Epithelial cell of prostate (primary cell): Measurements from ENCODE around the gene RNF31.

Experiments
- DNase-seq: peaks from one replicate; pipeline ENCODE4 v3.0.0-alpha.2; 2011; ENCODE audit warnings: low read depth, low spot score
- H3K27ac ChIP-seq: fragments of 450-650 bp; 2 replicates; pipeline ENCODE4 v1.5.1; 2017; ENCODE audit warnings: mild to moderate bottlenecking

Gene RNF31

DNA sequence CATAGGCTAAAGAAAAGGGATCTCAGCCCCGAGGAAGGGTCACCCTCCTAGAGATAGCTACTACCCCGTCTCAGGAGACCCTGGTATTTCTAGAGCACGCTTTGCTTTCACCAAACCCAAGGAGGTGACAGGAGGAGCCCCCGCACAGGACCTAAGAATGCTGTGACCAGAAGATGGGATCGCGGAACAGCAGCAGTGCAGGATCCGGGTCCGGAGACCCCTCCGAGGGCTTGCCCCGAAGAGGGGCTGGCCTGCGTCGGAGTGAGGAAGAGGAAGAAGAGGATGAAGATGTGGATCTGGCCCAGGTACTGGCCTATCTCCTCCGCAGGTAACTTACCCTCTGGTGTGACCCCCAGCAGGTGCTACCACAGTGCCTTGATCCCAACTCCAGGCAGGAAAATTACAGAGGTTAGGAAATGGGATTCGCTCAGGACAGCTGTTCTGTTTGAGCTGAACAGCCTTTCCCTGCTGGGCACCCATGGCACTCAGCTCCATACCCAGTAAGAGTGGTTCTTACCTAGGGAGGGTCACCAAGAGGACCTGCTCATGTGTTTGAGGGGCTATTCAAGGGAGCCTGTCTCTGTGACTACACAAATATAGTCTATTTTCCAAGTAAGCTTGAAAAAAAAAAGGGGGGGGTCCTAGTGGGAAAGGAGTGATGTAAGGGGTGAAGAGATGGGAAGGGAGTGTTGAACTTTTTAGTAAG lies 31.7 kb upstream of the RNF31 start:
- DNase-seq: no peak
- peak overlapping the region; percentile 97 for H3K27ac ChIP-seq

DNA sequence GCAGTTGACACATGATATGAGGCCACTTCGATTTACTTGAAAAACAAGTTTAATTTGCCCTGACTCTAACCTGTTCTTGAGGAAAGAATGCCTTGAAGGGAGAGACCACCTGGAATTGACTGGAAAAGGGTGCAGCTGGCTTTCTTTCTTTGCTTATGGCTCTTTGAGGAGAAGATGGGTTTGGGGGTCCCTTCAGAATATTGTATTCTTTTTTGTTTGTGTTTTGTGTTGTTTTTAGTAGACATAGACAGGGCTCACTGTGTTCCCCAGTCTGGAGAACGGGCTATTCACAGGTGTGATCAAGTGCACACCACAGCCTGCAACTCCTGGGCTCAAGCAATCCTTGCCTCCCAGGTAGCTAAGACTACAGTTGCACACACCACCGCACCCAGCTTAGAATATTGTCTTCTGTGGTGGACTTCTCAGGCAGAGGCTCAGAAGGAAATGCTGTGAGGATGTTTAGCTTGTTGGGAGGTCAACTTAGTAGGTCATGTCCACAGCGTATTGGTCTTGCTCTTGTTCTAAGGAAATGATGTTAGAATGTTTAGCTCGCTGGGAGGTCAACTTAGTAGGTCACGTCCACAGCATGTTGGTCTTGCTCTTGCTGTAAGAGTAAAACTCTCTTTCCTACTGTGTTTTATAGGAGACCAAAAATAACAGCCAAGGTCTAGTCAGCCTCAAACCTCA lies 31.0 kb upstream of the RNF31 start:
- H3K27ac ChIP-seq: no peak overlapping the region
- no peak for DNase-seq

DNA sequence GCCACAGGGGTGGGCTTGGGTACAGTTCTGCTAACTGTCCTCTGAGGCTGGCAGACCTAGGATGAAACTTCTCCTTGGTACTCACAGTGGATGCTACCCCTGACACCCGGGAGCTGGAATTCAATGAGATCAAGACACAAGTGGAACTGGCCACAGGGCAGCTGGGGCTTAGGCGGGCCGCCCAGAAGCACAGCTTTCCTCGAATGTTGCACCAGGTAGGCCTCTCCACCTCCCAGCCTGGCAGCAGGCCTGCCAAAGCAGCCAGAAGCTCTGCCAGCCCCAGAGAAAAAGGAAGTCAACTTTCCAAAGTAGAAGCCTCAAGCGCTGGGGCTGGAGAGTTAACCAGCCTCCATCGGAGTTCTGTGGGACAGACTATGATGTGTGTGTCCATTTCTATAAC lies 30.1 kb upstream of the RNF31 start:
- DNase-seq: no peak
- no peak overlapping the region for H3K27ac ChIP-seq

DNA sequence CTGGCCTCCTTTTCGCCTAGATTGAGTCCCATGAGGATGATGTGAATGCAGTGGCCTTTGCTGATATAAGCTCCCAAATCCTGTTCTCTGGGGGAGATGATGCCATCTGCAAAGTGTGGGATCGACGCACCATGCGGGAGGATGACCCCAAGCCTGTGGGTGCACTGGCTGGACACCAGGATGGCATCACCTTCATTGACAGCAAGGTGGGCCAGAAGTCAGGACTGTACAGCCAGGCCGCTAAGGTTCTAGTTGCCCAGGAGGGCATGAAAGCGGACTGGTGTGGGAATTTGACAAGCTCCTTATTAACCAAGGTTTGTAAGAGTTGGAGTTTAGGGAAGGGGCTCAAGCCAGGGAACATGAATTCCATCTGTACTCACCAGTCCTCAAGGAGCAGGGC lies 27.6 kb upstream of the RNF31 start:
- no peak overlapping the region for H3K27ac ChIP-seq

DNA sequence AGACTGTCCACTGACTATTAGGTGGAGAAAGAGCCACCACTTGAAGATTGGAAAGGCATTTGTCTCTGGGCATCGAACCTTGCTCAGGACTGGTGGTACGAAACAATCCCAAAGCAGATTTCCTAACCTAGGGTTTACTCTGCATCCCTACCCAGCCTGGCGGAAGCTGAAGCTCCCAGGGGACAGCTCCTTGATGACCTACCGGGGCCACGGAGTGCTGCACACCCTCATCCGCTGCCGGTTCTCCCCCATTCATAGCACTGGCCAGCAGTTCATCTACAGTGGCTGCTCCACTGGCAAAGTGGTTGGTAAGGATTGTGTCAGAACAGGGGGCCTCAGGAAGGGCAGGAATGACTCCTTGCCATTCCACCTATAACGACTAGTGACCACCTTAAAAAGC lies 26.1 kb upstream of the RNF31 start:
- no peak for DNase-seq
- H3K27ac ChIP-seq: no peak overlapping the region

More for the DNA sequence above, 27.6 kb upstream of the RNF31 start:
- no peak for DNase-seq

DNA sequence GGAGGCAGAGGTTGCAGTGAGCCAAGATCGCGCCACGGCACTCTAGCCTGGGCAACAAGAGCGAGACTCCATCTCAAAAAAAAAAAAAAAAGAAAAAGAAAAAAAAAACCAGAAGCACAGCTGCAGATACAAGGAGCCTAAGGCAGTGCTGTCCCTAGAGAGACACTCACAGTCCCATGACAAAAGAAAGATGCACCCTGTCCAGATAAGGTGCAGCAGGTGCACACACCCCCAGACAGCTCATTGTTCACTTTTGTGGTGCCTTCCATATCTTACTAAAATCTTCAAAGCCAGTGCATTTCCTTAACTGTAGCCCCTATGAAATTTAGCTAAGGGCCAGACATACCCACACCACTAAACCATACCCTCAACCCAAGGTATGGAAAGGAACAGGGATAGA lies 24.9 kb upstream of the RNF31 start:
- no peak for DNase-seq
- no peak overlapping the region for H3K27ac ChIP-seq

DNA sequence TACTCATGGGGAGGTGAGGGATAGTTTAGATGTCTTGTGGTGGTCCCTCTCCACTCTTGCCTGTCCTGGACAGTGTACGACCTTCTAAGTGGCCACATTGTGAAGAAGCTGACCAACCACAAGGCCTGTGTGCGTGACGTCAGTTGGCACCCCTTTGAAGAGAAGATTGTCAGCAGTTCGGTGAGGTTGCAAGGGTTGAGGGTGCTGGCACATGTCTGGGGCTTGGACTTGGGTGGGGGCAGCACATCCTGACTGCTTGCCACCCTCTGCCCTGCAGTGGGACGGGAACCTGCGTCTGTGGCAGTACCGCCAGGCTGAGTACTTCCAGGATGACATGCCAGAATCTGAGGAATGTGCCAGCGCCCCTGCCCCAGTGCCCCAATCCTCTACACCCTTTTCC lies 24.4 kb upstream of the RNF31 start:
- DNase-seq: no peak
- no peak overlapping the region for H3K27ac ChIP-seq

DNA sequence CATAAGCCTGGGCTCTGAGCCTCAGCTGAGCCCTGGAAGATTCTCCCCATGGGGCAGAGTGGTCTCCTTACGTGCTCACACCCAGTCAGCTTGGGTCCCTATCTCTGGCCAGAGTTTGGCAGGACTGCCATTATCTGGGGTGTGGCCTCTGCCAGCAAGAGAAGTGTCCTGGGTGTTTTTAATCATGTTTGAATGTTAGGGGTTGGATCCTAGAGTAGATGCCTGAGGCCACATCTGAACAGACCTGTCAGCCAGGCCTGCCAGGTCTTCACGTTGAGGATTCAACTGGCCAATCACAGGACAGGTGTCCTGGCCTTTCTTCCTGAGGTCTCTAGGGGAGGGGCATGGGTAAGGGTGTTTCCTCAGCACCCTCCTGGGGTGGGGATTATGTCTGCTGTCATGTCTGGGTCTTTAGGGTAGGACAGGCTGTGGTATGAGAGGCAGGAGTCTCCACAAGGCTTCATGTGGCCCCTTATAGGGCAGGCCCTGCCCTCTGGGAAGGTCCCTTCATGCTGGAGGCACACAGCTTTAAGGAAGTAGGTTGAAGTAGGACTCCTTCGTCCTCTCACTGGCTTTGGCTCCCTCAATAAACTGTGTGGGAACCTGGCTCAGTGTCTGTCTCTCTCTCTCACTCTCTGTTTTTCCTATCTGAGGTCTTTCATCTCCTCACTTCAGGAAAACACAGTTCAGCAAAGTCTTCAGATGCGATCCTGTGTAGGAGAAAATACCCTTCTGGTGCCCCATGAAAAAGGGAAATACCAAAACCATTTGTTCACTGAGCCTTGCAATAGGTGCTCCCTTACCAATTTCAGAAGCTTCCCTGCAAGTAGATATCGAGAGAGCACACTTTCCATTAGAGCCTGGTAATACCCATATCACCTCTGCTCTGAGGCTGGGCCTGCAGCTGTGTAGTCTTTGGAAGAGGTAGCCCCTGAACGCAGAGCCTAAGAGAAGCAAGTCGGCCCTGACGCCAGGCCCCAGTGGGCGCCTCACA lies 23.6 kb upstream of the RNF31 start:
- DNase-seq: no peak
- H3K27ac ChIP-seq: no peak overlapping the region

DNA sequence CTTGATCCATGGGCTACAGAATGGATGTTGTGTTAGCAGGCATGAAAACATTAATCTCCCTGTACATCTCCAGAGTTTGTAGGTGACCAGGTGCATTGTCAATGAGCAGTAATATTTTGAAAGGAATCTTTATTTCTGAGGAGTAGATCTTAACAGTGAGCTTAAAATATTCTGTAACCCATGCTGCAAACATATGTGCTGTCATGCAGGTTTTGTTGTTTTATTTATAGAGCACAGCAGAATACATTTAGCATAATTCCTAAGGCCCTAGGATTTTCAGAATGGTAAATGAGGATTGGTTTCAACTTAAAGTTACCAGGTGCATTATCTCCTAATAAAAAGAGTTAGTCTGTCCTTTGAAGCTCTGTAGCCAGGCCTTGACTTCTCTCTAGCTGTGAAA lies 20.4 kb upstream of the RNF31 start:
- DNase-seq: no peak
- H3K27ac ChIP-seq: no peak overlapping the region

DNA sequence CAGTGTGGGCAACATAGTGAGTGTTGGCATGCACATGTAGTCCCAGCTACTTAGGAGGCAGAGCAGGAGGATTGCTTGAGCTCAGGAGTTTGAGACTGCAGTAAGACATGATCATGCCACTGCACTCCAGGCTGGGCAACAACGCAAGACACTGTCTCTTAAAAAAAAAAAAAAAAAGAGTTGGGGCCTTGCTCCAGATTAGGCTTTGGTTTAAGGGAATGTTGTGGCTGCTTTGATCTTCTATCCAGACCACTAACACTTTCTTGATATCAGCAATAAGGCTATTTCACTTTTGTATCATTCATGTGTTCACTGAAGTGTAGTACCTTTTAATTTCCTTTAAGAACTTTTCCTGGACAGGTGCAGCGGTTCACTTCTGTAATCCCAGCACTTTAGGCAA lies 19.6 kb upstream of the RNF31 start:
- no peak for DNase-seq
- H3K27ac ChIP-seq: no peak overlapping the region

DNA sequence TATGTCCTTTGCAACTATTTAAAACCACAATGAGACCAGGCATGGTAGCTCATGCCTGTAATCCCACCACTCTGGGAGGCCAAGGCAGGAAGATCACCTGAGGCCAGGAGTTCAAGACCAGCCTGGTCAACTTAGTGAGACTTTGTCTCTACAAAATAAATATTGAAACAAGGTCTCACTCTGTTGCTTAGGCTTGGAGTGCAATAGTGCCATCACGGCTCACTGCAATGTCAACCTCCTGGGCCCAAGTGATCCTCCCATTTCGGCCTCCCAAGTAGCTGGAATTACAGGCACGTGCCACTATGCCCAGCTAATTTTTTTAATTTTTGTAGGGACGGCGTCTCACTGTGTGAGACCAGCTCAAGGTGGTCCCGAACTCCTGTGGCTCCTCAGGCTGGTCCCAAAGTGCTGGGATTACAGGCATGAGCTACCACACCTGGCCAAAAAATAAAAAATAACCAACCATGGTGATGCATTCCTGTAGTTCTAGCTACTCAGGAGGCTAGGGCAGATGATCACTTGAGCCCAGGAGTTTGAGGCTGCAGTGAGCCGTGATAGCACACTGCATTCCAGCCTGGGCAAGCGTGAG lies 17.8 kb upstream of the RNF31 start:
- no peak overlapping the region for H3K27ac ChIP-seq
- no peak for DNase-seq

DNA sequence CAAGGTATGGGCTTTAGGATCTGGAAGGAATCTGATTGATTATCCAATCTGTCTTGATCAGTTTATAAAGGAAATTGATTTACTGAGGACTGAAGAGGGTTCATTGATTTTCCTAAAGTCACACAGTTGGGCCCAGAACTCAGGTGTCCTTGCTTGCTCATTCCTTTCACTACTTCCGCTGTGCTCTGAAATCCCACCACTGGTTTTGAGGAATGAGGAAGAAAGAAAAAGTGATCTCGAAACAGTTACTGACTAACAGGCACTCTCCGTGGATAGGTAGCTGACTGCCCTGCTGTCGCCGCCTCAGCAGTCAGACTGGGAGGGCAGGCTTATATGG lies 16.9 kb upstream of the RNF31 start, which contains the start of gene FITM1:
Gene FITM1, plus strand, starts transcription at position 280 of the 337 bp plus-strand sequence. CDS start 905 bp downstream, outside the sequence.
- no peak within 1 kb of the TSS for H3K27ac ChIP-seq
- DNase-seq: no peak

DNA sequence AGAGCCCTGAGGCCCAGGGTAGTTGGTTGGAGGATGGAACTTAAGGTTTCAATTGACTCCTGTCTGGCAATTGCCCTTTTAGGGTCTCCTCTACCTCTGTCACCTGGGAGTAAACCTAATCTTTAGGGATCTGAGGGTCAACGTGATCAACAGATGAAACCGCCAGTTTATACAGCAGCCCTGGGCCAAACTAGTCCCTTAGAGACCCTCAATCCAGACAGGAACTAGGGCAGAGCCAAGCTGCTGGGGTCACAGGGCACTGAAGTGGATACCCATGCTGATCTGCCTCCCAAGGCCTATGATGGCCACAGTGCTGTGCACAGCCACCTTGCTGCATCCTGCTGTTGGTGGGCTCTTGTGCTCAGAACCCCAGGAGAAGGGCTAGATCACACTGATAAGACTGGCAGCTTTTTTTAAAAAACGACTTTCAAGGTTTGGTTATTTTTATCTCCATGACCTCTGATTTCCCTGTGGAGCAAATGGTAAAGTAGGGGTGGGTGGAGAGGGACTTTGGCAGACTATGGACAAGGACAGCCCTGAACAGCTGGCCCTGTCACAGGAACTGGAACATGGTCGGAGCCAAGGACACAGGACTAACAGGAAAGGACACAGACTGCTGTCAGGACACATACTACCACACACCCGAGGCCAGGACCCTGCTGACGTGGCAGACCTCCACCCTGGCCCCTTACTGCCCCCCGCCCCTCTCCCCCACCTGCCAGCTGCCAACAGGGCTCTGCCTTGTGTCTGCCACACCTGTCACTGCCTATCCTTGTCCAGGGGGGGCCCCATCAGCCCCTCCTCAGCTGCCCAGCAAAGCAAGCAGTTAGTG lies 16.4 kb upstream of the RNF31 start:
- no peak for DNase-seq
- H3K27ac ChIP-seq: no peak overlapping the region

DNA sequence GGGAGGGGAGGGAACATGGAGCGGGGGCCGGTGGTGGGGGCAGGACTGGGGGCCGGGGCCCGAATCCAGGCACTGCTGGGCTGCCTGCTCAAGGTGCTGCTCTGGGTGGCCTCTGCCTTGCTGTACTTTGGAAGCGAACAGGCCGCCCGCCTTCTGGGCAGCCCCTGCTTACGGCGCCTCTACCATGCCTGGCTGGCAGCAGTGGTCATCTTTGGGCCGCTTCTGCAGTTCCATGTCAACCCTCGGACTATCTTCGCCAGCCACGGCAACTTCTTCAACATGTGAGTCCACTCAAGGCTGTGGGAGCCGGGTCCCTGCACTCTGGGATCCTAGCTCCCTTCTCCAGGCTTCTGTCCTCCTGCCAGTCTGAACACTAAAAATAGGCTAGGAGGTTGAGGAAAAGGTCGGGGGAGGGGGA lies 15.7 kb upstream of the RNF31 start:
- no peak for DNase-seq

DNA sequence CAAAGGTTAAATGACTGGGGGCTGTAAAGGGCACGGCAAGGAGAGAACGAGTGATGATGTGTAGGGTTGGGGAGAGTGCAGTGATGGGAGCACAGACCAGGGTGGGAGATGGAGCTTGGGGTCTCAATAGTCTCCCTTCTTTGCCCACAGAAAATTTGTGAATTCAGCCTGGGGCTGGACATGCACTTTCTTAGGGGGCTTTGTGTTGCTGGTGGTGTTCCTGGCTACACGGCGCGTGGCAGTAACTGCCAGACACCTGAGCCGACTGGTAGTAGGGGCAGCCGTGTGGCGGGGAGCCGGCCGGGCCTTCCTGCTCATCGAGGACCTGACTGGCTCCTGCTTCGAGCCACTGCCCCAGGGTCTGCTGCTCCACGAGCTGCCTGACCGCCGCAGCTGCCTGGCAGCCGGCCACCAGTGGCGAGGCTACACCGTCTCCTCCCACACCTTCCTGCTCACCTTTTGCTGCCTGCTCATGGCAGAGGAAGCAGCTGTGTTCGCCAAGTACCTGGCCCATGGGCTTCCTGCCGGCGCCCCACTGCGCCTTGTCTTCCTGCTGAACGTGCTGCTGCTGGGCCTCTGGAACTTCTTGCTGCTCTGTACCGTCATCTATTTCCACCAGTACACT lies 15.1 kb upstream of the RNF31 start:
- H3K27ac ChIP-seq: no peak overlapping the region
- peak; percentile 24 for DNase-seq

More for the DNA sequence above, 15.7 kb upstream of the RNF31 start:
- H3K27ac ChIP-seq: no peak overlapping the region

DNA sequence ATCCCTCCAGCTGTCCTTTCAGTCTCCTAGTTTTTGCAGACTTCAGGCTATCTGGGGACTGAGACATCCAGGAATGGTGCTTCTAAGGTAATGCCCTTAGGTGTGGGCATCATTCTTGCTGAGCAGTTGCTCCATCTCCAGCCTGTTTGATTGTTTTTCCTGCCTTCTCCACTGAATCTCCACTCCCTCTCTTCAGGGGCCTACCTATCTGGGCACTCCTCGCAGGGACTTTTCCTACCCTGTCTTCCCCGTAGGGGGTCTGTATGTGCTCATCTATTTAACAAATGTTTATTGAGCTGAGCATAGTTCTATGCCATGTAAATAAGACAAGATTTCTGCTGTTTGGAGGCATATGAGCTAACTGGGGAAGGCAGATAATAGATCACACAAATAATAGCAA lies 14.3 kb upstream of the RNF31 start:
- no peak for DNase-seq
- no peak overlapping the region for H3K27ac ChIP-seq

DNA sequence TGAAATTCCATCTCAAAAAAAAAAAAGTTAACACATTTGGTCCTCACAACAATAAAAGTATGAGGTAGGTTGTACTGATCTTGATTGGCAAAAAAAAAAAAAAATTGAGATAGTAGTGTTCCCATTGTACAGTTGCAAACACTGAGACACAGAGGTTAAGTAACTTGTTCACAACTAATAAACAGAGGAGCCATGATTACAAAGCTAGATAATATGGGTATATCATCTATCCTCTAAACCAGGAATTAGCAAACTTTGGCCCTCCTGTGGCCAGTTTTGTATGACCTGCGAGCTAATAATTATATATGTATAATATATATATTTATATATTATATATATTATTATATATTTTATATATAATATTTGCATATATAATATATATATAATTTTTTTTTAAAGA lies 13.6 kb upstream of the RNF31 start:
- no peak overlapping the region for H3K27ac ChIP-seq
- no peak for DNase-seq

DNA sequence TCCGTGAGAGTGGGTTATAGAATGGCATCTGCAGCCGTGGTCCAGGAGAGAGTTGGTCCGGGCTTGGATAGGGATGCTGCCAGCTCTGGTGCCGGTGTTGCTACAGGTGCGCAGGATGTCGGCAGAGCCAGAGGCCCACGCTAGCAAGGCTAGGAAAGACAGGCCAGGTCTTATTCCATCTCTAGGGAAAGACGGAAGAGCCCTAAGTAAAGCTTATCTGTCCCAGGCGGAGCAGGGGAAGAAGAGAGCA lies 11.8 kb upstream of the RNF31 start:
- H3K27ac ChIP-seq: peak overlapping the region; percentile 36
- no peak for DNase-seq

DNA sequence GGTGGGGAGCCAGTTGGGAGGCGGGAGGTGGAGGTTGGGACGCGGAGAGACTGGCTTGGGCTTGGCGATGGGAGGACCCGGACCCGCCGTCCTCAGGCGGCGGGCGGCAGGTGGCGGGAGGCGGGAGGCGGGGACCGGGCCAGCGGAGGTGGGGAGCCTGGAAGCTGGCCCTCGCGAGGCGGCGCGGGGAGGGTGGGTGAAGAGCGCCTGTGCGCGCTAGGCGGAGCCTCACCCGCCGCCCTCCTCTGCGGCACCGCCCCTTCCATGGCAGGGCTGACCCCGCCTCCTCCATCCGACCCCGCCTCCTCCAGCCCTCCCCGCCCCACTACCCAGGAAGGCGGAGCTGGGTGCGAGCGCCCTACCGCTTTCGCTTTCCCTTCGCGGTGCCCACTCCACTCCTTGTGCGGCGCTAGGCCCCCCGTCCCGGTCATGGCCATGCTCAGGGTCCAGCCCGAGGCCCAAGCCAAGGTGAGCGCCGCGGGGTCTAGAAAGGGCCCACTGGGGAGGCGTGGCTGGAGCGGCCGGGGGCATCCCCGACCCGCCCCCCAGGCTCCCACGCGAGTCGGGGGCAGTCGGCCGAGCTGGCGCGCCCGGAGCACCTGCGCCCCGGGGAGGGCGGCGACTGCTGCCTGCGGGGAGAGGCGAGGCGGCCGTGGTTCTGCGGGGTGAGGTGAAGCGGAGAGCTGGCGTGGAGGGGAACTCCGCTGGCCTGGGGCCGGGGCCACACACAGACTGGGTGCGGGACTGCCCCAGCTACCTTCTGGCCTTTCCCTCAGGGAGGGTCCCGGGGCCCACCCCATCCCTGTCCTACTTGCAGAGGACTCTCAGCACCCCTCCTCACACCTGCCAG lies 11.2 kb upstream of the RNF31 start, which contains the start of gene PSME1:
Gene PSME1, plus strand, starts transcription at position 361 of the 850 bp plus-strand sequence. Its CDS starts 69 bp downstream, at position 430.
- no peak for DNase-seq
- peak within 1 kb of the TSS; percentile 36 for H3K27ac ChIP-seq
